Liver (tissue), 9 donors: Measurements from ENCODE around the gene AP2A2. TPM values are rescaled to one million over a fixed set of nuclear protein-coding genes. Genes with fewer than 3 reads are reported as not detected.

Experiments used
- DNase-seq: peaks from one replicate; pipeline ENCODE4 v3.0.0-alpha.2; 2017; ENCODE audit warnings: low spot score
- H3K27ac ChIP-seq, 2 donors: one replicate each; pipeline ENCODE4 v1.7.0; 2013; ENCODE audit warnings: inconsistent platforms in 2 of 2, low read length in 2 of 2, control low read depth in 1 of 2, low read depth in 1 of 2, mild to moderate bottlenecking in 1 of 2
- H3K27me3 ChIP-seq, 4 donors: one replicate each; pipeline versions ENCODE4 v1.6.1 to v1.7.0; 2013; ENCODE audit warnings: low read length in 3 of 4, inconsistent platforms in 1 of 4, mild to moderate bottlenecking in 1 of 4, moderate library complexity in 1 of 4; ENCODE audit not compliant: control insufficient read depth in 4 of 4, insufficient read depth in 4 of 4
- H3K36me3 ChIP-seq, 4 donors: one replicate each; pipeline versions ENCODE4 v1.6.1 to v1.7.0; 2013; ENCODE audit warnings: low read length in 3 of 4, mild to moderate bottlenecking in 3 of 4, low read depth in 1 of 4, moderate library complexity in 1 of 4; ENCODE audit not compliant: control insufficient read depth in 4 of 4, insufficient read depth in 3 of 4
- H3K4me1 ChIP-seq, 4 donors: one replicate each; pipeline versions ENCODE4 v1.6.1 to v1.7.0; 2013; ENCODE audit warnings: low read length in 3 of 4, mild to moderate bottlenecking in 3 of 4, moderate library complexity in 1 of 4; ENCODE audit not compliant: control insufficient read depth in 4 of 4, insufficient read depth in 4 of 4
- H3K4me3 ChIP-seq, 3 donors: one replicate each; pipeline versions ENCODE4 v1.6.1 to v1.7.0; 2013; ENCODE audit warnings: low read length in 3 of 3, control low read depth in 1 of 3, low read depth in 1 of 3, mild to moderate bottlenecking in 1 of 3
- H3K9ac ChIP-seq, 2 donors: one replicate each; pipeline ENCODE4 v1.7.0; 2013; ENCODE audit warnings: low read length in 2 of 2, mild to moderate bottlenecking in 2 of 2, moderate library complexity in 2 of 2, control low read depth in 1 of 2, low read depth in 1 of 2
- H3K9me3 ChIP-seq, 4 donors: one replicate each; pipeline versions ENCODE4 v1.6.1 to v1.7.0; 2013; ENCODE audit warnings: low read length in 3 of 4; ENCODE audit not compliant: control insufficient read depth in 4 of 4
- ATF3 ChIP-seq: IDR thresholded peaks from 2 replicates; pipeline ENCODE4 v1.6.1; 2016; ENCODE audit warnings: antibody characterized with exemption
- CTCF ChIP-seq: fragments of 150-350 bp; IDR thresholded peaks from 2 replicates; pipeline ENCODE4 v1.5.1; 2017; ENCODE audit warnings: improper control_type of control experiment, low read depth, low read length; ENCODE audit not compliant: missing input control
- EGR1 ChIP-seq, 2 donors: IDR thresholded peaks; 2 replicates each; pipeline ENCODE4 v1.6.1; 2016 to 2018; ENCODE audit warnings: antibody characterized with exemption in 2 of 2, low read depth in 2 of 2
- FOXA1 ChIP-seq: IDR thresholded peaks from 2 replicates; pipeline ENCODE4 v1.6.1; 2016; ENCODE audit warnings: antibody characterized with exemption
- FOXA2 ChIP-seq: IDR thresholded peaks from 2 replicates; pipeline ENCODE4 v1.6.1; 2016; ENCODE audit warnings: antibody characterized with exemption
- GABPA ChIP-seq, 2 donors: IDR thresholded peaks in 1 of 2; conservative IDR thresholded peaks in 1 of 2; 2 replicates each; pipeline ENCODE4 v1.6.1; 2016; ENCODE audit warnings: antibody characterized with exemption in 2 of 2, mild to moderate bottlenecking in 1 of 2, moderate library complexity in 1 of 2
- HNF4A ChIP-seq, 2 donors: conservative IDR thresholded peaks; 2 replicates each; pipeline ENCODE4 v1.6.1; 2016; ENCODE audit warnings: antibody characterized with exemption in 2 of 2, mild to moderate bottlenecking in 2 of 2
- HNF4G ChIP-seq: IDR thresholded peaks from 2 replicates; pipeline ENCODE4 v1.6.1; 2016; ENCODE audit warnings: antibody characterized with exemption
- MAX ChIP-seq: IDR thresholded peaks from 2 replicates; pipeline ENCODE4 v1.6.1; 2016; ENCODE audit warnings: antibody characterized with exemption
- NR2F2 ChIP-seq: IDR thresholded peaks from 2 replicates; pipeline ENCODE4 v1.6.1; 2016; ENCODE audit warnings: antibody characterized with exemption
- RAD21 ChIP-seq, 2 donors: IDR thresholded peaks; 2 replicates each; pipeline ENCODE4 v1.6.1; 2016; ENCODE audit warnings: antibody characterized with exemption in 2 of 2, mild to moderate bottlenecking in 2 of 2
- RXRA ChIP-seq, 2 donors: IDR thresholded peaks; 2 replicates each; pipeline ENCODE4 v1.6.1; 2017 to 2018; ENCODE audit warnings: antibody characterized with exemption in 2 of 2, mild to moderate bottlenecking in 1 of 2
- YY1 ChIP-seq: IDR thresholded peaks from 2 replicates; pipeline ENCODE4 v1.6.1; 2016; ENCODE audit warnings: antibody characterized with exemption, mild to moderate bottlenecking
- ZBTB33 ChIP-seq: IDR thresholded peaks from 2 replicates; pipeline ENCODE4 v1.6.1; 2016; ENCODE audit warnings: antibody characterized with exemption
- WGBS: extraction: QIAGEN DNeasy Blood & Tissue Kit; methylation state at CpG from one replicate; pipeline ENCODE4 v1.1.7; 2013; 5-methylcytosine and 5-hydroxymethylcytosine counted together
- polyA plus RNA-seq, 2 donors: library from polyadenylated mRNA; stranded (reverse) in 1 of 2; unstranded in 1 of 2; fragments of 200-250 nt in 1 of 2; fragments of >200 nt in 1 of 2; fragmentation: Nextera tagmentation in 1 of 2; extraction: Ambion mirVana in 1 of 2; gene quantifications; one replicate each; pipeline versions ENCODE4 v1.2.1 to v1.2.3, GENCODE V29; 2013 to 2015
- total RNA-seq, 2 donors: library from RNA; depleted of rRNA; stranded (reverse); fragments of >200 nt; gene quantifications; one replicate each; pipeline ENCODE4 v1.2.3, GENCODE V29; 2014
- donor health status: healthy.
- donor health status: healthy.
- donor health status: healthy.
- donor health status: healthy.
- donor health status: healthy.

The AP2A2 gene
- total and polyA plus RNA-seq, 4 donors = 20.5 to 39.7 (median 23.8) TPM

- no peak for TF ChIP-seq FOXA2
- no peak for TF ChIP-seq GABPA (IDR thresholded peaks at IDR 0.05 in 1 of 2, conservative IDR thresholded peaks at IDR 0.05 in 1 of 2)
These were observed 124.4 kb downstream of the AP2A2 start (continued) for GRCh38 chr11:1049911-1050580.

- no peak overlapping the region for H3K4me3 ChIP-seq
- no peaks in the 10 kb centered on the region for H3K9me3 ChIP-seq
- no peaks in the 10 kb centered on the region for H3K36me3 ChIP-seq
- TF ChIP-seq RAD21 (IDR thresholded peaks at IDR 0.05) = peak; percentile 95 to 99
- no peak for TF ChIP-seq RXRA (IDR thresholded peaks at IDR 0.05)
- TF ChIP-seq HNF4A (conservative IDR thresholded peaks at IDR 0.05) = no peak
- no peak for TF ChIP-seq FOXA2
- TF ChIP-seq NR2F2 = no peak
- peak; percentile 93 for TF ChIP-seq CTCF
- TF ChIP-seq FOXA1 = no peak
- TF ChIP-seq YY1 = no peak
- TF ChIP-seq ZBTB33 = no peak
- no peak for TF ChIP-seq GABPA (IDR thresholded peaks at IDR 0.05 in 1 of 2, conservative IDR thresholded peaks at IDR 0.05 in 1 of 2)
- TF ChIP-seq MAX = no peak
- TF ChIP-seq HNF4G = no peak
- no peak for TF ChIP-seq ATF3
- DNase-seq = peak; percentile 82
- peaks cover 0 to 5% (median 0%) of the 10 kb centered on the region in 4 donors for H3K27me3 ChIP-seq
- H3K4me1 ChIP-seq = no peaks in the 10 kb centered on the region
- H3K9ac ChIP-seq = no peak overlapping the region
- H3K27ac ChIP-seq = no peak overlapping the region
- 38% methylated on average over 39 of the region's 39 CpGs for WGBS
These were observed 125.1 kb downstream of the AP2A2 start for GRCh38 chr11:1050581-1051355.

GRCh38 chr11:1051356-1052132, 125.9 kb downstream of the AP2A2 start:
- Histone ChIP-seq H3K36me3 (no peaks in the 10 kb centered on the region), H3K9me3 (no peaks in the 10 kb centered on the region), H3K4me1 (no peaks in the 10 kb centered on the region), H3K9ac (no peak overlapping the region), H3K27me3 (peaks cover 0 to 5% (median 0%) of the 10 kb centered on the region in 4 donors), H3K27ac (no peak overlapping the region), H3K4me3 (no peak overlapping the region)
- WGBS = 60% methylated on average over 15 of the region's 15 CpGs
- DNase-seq = no peak
- TF ChIP-seq GABPA (IDR thresholded peaks at IDR 0.05 in 1 of 2, conservative IDR thresholded peaks at IDR 0.05 in 1 of 2) (no peak), YY1 (no peak), EGR1 (IDR thresholded peaks at IDR 0.05; ENCODE audit: low read depth in 2 of 2) (no peak), ATF3 (no peak)
